WTC11 (cell line): ENCODE measurements around the gene PARP12.

Experiments used
- ATF1 ChIP-seq: sonication (generic); formaldehyde crosslinking; IDR thresholded peaks from 2 replicates; pipeline ENCODE4 v1.8.1; 2023; ENCODE audit warnings: mild to moderate bottlenecking, moderate library complexity, missing genetic modification reagents
- ELF4 ChIP-seq: sonication (generic); formaldehyde crosslinking; IDR thresholded peaks from 2 replicates; pipeline ENCODE4 v1.8.1; 2022; ENCODE audit warnings: low read depth, mild to moderate bottlenecking, moderate library complexity, missing genetic modification reagents
- JUN ChIP-seq: sonication (generic); formaldehyde crosslinking; IDR thresholded peaks from 2 replicates; pipeline ENCODE4 v1.8.0; 2023; ENCODE audit warnings: mild to moderate bottlenecking, missing genetic modification reagents
- NR2C2 ChIP-seq: sonication (generic); formaldehyde crosslinking; IDR thresholded peaks from 2 replicates; pipeline ENCODE4 v1.8.0; 2022; ENCODE audit warnings: mild to moderate bottlenecking, missing genetic modification reagents
- ZNF232 ChIP-seq: sonication (generic); formaldehyde crosslinking; IDR thresholded peaks from 2 replicates; pipeline ENCODE4 v1.8.0; 2022; ENCODE audit warnings: mild to moderate bottlenecking, missing genetic modification reagents
- TF ChIP-seq, protein P1 (sequence below): sonication (generic); formaldehyde crosslinking; IDR thresholded peaks from 2 replicates; pipeline ENCODE4 v1.8.0; 2023; ENCODE audit warnings: missing genetic modification reagents, mild to moderate bottlenecking, borderline replicate concordance
- TF ChIP-seq, protein P2 (sequence below): fragments of 200-600 bp; IDR thresholded peaks from 2 replicates; pipeline ENCODE4 v1.8.0; 2022; ENCODE audit warnings: antibody characterized with exemption

DNA sequence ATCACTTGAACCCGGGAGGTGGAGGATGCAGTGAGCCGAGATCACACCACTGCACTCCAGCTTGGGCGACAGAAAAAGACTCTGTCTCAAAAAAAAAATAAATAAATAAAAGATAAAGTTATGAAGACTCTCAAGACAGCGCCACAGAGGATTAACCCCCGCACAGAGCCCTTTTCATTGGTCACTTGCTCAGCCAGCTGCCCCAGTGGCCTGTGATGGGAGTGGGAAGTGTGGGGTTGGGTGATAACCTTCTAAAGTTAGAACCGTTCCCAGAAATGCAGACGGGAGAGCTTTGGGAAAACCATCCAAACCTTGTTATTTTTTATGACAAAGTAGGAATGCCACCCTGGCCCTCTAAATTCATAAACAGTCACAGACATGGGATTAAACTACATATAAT, 57.4 kb downstream of the PARP12 start:
- TF ChIP-seq, protein P1, sequence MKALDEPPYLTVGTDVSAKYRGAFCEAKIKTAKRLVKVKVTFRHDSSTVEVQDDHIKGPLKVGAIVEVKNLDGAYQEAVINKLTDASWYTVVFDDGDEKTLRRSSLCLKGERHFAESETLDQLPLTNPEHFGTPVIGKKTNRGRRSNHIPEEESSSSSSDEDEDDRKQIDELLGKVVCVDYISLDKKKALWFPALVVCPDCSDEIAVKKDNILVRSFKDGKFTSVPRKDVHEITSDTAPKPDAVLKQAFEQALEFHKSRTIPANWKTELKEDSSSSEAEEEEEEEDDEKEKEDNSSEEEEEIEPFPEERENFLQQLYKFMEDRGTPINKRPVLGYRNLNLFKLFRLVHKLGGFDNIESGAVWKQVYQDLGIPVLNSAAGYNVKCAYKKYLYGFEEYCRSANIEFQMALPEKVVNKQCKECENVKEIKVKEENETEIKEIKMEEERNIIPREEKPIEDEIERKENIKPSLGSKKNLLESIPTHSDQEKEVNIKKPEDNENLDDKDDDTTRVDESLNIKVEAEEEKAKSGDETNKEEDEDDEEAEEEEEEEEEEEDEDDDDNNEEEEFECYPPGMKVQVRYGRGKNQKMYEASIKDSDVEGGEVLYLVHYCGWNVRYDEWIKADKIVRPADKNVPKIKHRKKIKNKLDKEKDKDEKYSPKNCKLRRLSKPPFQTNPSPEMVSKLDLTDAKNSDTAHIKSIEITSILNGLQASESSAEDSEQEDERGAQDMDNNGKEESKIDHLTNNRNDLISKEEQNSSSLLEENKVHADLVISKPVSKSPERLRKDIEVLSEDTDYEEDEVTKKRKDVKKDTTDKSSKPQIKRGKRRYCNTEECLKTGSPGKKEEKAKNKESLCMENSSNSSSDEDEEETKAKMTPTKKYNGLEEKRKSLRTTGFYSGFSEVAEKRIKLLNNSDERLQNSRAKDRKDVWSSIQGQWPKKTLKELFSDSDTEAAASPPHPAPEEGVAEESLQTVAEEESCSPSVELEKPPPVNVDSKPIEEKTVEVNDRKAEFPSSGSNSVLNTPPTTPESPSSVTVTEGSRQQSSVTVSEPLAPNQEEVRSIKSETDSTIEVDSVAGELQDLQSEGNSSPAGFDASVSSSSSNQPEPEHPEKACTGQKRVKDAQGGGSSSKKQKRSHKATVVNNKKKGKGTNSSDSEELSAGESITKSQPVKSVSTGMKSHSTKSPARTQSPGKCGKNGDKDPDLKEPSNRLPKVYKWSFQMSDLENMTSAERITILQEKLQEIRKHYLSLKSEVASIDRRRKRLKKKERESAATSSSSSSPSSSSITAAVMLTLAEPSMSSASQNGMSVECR (CRISPR knock-in tag) = no peak
- TF ChIP-seq, protein P2, sequence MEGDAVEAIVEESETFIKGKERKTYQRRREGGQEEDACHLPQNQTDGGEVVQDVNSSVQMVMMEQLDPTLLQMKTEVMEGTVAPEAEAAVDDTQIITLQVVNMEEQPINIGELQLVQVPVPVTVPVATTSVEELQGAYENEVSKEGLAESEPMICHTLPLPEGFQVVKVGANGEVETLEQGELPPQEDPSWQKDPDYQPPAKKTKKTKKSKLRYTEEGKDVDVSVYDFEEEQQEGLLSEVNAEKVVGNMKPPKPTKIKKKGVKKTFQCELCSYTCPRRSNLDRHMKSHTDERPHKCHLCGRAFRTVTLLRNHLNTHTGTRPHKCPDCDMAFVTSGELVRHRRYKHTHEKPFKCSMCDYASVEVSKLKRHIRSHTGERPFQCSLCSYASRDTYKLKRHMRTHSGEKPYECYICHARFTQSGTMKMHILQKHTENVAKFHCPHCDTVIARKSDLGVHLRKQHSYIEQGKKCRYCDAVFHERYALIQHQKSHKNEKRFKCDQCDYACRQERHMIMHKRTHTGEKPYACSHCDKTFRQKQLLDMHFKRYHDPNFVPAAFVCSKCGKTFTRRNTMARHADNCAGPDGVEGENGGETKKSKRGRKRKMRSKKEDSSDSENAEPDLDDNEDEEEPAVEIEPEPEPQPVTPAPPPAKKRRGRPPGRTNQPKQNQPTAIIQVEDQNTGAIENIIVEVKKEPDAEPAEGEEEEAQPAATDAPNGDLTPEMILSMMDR = no peak
- no peak for TF ChIP-seq ZNF232
- no peak for TF ChIP-seq ELF4 (CRISPR knock-in tag)
- TF ChIP-seq JUN (CRISPR knock-in tag) = no peak
- TF ChIP-seq NR2C2 (CRISPR knock-in tag) = no peak
- no peak for TF ChIP-seq ATF1 (CRISPR knock-in tag)
